GM18951 (cell line): ENCODE results near the gene SLC9B2.

Experiments used
- POLR2A ChIP-seq: IDR thresholded peaks from 4 replicates; pipeline ENCODE4 v1.6.1; 2011; ENCODE audit warnings: mild to moderate bottlenecking; ENCODE audit not compliant: insufficient read length, insufficient read depth; ENCODE audit errors: extremely low read depth
- in situ Hi-C: fragments of 300-500 bp; cut with MboI; formaldehyde crosslinking; loops from one replicate; pipeline ENCODE4 v1.12.0; 2022; ENCODE audit warnings: low sequenced_read_pairs, mixed read lengths, inconsistent platforms; ENCODE audit not compliant: unreplicated experiment

The SLC9B2 gene

GRCh38 chr4:103067841-103068547 lies 8.6 kb downstream of the SLC9B2 start:
- in situ Hi-C loops = no loop called here
- TF ChIP-seq POLR2A = no peak

- no peak for TF ChIP-seq POLR2A
- in situ Hi-C loops = no loop called here
Measured at GRCh38 chr4:103060453-103061148, 16.0 kb downstream of the SLC9B2 start.

GRCh38 chr4:103054030-103054429 lies 22.5 kb downstream of the SLC9B2 start:
- in situ Hi-C loops = no loop called here

GRCh38 chr4:103052779-103053178 lies 23.8 kb downstream of the SLC9B2 start:
- no peak for TF ChIP-seq POLR2A
- in situ Hi-C loops = no loop called here

More at GRCh38 chr4:103054030-103054429, 22.5 kb downstream of the SLC9B2 start:
- TF ChIP-seq POLR2A = no peak

GRCh38 chr4:103052145-103052544 lies 24.4 kb downstream of the SLC9B2 start:
- no peak for TF ChIP-seq POLR2A
- in situ Hi-C loops = no loop called here

- in situ Hi-C loops = no loop called here
- TF ChIP-seq POLR2A = no peak
Measured at GRCh38 chr4:103050736-103051436, 25.7 kb downstream of the SLC9B2 start.

- no peak for TF ChIP-seq POLR2A
- in situ Hi-C loops = no loop called here
Measured at GRCh38 chr4:103046416-103047290, 29.9 kb downstream of the SLC9B2 start.

- no peak for TF ChIP-seq POLR2A
Measured at GRCh38 chr4:103044183-103044582, 32.4 kb downstream of the SLC9B2 start.

GRCh38 chr4:103036169-103036568 lies 40.4 kb downstream of the SLC9B2 start:
- in situ Hi-C loops = no loop called here
- TF ChIP-seq POLR2A = no peak

More at GRCh38 chr4:103044183-103044582, 32.4 kb downstream of the SLC9B2 start:
- in situ Hi-C loops = no loop called here

- in situ Hi-C loops = no loop called here
- TF ChIP-seq POLR2A = no peak
Measured at GRCh38 chr4:103032574-103032973, 44.0 kb downstream of the SLC9B2 start.

GRCh38 chr4:103030791-103031190 lies 45.8 kb downstream of the SLC9B2 start:
- in situ Hi-C loops = no loop called here
- TF ChIP-seq POLR2A = no peak

- in situ Hi-C loops = no loop called here
- TF ChIP-seq POLR2A = no peak
Measured at GRCh38 chr4:103029300-103029699, 47.3 kb downstream of the SLC9B2 start.

GRCh38 chr4:103026868-103027267 lies 49.7 kb downstream of the SLC9B2 start:
- in situ Hi-C loops = no loop called here
- no peak for TF ChIP-seq POLR2A
